Keratinocyte (primary cell): ENCODE measurements around the gene MGAT5B. TPM values are rescaled to one million over a fixed set of nuclear protein-coding genes. Genes with fewer than 3 reads are reported as not detected.

ENCODE experiments used
- DNase-seq: peaks from one replicate; pipeline ENCODE4 v3.0.0-alpha.2; 2011; ENCODE audit warnings: low read depth, missing footprints, low spot score
- FAIRE-seq: peaks from 2 replicates; lab custom pipeline; 2011; peaks lifted over from hg19 to GRCh38; lab: Jason Lieb, UNC
- H2AFZ ChIP-seq: 2 replicates; pipeline ENCODE4 v1.6.0; 2012; ENCODE audit warnings: low read length, control low read depth, inconsistent platforms; ENCODE audit not compliant: control insufficient read depth
- H3K27ac ChIP-seq: 2 replicates; pipeline ENCODE4 v1.5.1; 2011; ENCODE audit warnings: low read length; ENCODE audit not compliant: control insufficient read depth, insufficient read depth
- H3K27me3 ChIP-seq: 3 replicates; pipeline ENCODE4 v1.6.0; 2011; ENCODE audit warnings: low read length; ENCODE audit not compliant: control insufficient read depth, insufficient read depth; ENCODE audit errors: extremely low read depth
- H3K36me3 ChIP-seq, 2 experiments: 2 replicates in 1 of 2; 3 replicates in 1 of 2; pipeline ENCODE4 v1.5.1; 2011; ENCODE audit warnings: low read length in 2 of 2, mild to moderate bottlenecking in 1 of 2; ENCODE audit not compliant: control insufficient read depth in 2 of 2, insufficient read depth in 2 of 2; ENCODE audit errors: extremely low read depth in 1 of 2
- H3K4me1 ChIP-seq: 3 replicates; pipeline ENCODE4 v1.5.1; 2011; ENCODE audit warnings: low read length; ENCODE audit not compliant: control insufficient read depth, insufficient read depth; ENCODE audit errors: extremely low read depth
- H3K4me2 ChIP-seq: 3 replicates; pipeline ENCODE4 v1.6.0; 2011; ENCODE audit warnings: low read depth, low read length; ENCODE audit not compliant: control insufficient read depth, insufficient read depth; ENCODE audit errors: extremely low read depth
- H3K4me3 ChIP-seq, 3 experiments: fragments of 200-600 bp in 1 of 3; sonication (generic) in 1 of 3; 2 replicates in 2 of 3; 3 replicates in 1 of 3; pipeline ENCODE4 v1.5.1; 2011 to 2016; ENCODE audit warnings: low read length in 3 of 3, mild to moderate bottlenecking in 3 of 3, control low read depth in 2 of 3, inconsistent platforms in 1 of 3, low read depth in 1 of 3, mixed read lengths in 1 of 3, mixed run types in 1 of 3, moderate library complexity in 1 of 3; ENCODE audit not compliant: control insufficient read depth in 2 of 3, insufficient read depth in 2 of 3; ENCODE audit errors: extremely low read depth in 1 of 3
- H3K79me2 ChIP-seq: 2 replicates; pipeline ENCODE4 v1.6.0; 2012; ENCODE audit warnings: low read length; ENCODE audit not compliant: control insufficient read depth, insufficient read depth
- H3K9ac ChIP-seq: 3 replicates; pipeline ENCODE4 v1.6.0; 2011; ENCODE audit warnings: low read length; ENCODE audit not compliant: control insufficient read depth, insufficient read depth; ENCODE audit errors: extremely low read depth
- H3K9me1 ChIP-seq: 3 replicates; pipeline ENCODE4 v1.6.0; 2011; ENCODE audit warnings: low read length; ENCODE audit not compliant: control insufficient read depth, insufficient read depth; ENCODE audit errors: extremely low read depth
- H3K9me3 ChIP-seq: 2 replicates; pipeline ENCODE4 v1.5.1; 2012; ENCODE audit warnings: low read depth, low read length; ENCODE audit not compliant: control insufficient read depth
- H4K20me1 ChIP-seq: 3 replicates; pipeline ENCODE4 v1.6.0; 2011; ENCODE audit warnings: low read length; ENCODE audit not compliant: control insufficient read depth, insufficient read depth; ENCODE audit errors: extremely low read depth
- CTCF ChIP-seq, 3 experiments: IDR thresholded peaks in 1 of 3; conservative IDR thresholded peaks in 1 of 3; optimal IDR thresholded peaks in 1 of 3; 2 replicates in 2 of 3; 3 replicates in 1 of 3; pipeline versions ENCODE3 to v1.5.1; 2011; ENCODE audit warnings: low read length in 3 of 3, mild to moderate bottlenecking in 3 of 3, moderate library complexity in 2 of 3, control low read depth in 1 of 3, inconsistent platforms in 1 of 3; ENCODE audit not compliant: insufficient read depth in 2 of 3; ENCODE audit errors: extremely low read depth in 1 of 3
- EZH2 ChIP-seq: IDR thresholded peaks from one replicate; pipeline ENCODE4 v1.6.1; 2012; ENCODE audit warnings: inconsistent platforms, mild to moderate bottlenecking, low read length, moderate library complexity
- dilution Hi-C: fragments of 300-500 bp; cut with MboI; formaldehyde crosslinking; loops from one replicate; pipeline ENCODE4 v1.7.0; 2020; ENCODE audit warnings: low sequenced_read_pairs; ENCODE audit not compliant: extremely low pct_ligation_motif_present
- polyA plus RNA-seq, 5 experiments: library from polyadenylated mRNA; depleted of rRNA in 3 of 5; stranded (reverse) in 3 of 5; stranded (forward) in 1 of 5; unstranded in 1 of 5; fragments of >200 nt; gene quantifications; 1 replicate in 1 of 5; 2 replicates in 3 of 5; 3 replicates in 1 of 5; pipeline versions ENCODE4 v1.2.1 to v1.2.3, GENCODE V29; 2011 to 2012; ENCODE audit warnings: missing spikeins in 2 of 5, low read depth in 1 of 5, low replicate concordance in 1 of 5

The MGAT5B gene
- polyA plus RNA-seq, 1 donor (not counting 4 experiments of a cell fraction or from before 2014, with no cell fraction given): 0.29 TPM

GRCh38 chr17:76833034-76833644 is 35.1 kb upstream of the MGAT5B start:
- no peak overlapping the region for H3K27ac ChIP-seq
- no peaks in the 10 kb centered on the region for H3K9me1 ChIP-seq
- no peaks in the 10 kb centered on the region for H3K4me1 ChIP-seq
- no peaks in the 10 kb centered on the region for H3K9me3 ChIP-seq
- DNase-seq: no peak
- TF ChIP-seq EZH2 (no peak), CTCF (optimal IDR thresholded peaks at IDR 0.05 in 1 of 3, IDR thresholded peaks at IDR 0.05 in 1 of 3, conservative IDR thresholded peaks at IDR 0.05 in 1 of 3; ENCODE audit: extremely low read depth in 1 of 3, insufficient read depth in 2 of 3, low read length in 3 of 3) (no peak)
- no peak overlapping the region for H3K9ac ChIP-seq
- H3K36me3 ChIP-seq: no peaks in the 10 kb centered on the region
- no peaks in the 10 kb centered on the region for H3K79me2 ChIP-seq
- dilution Hi-C loops: no loop called here
- H3K27me3 ChIP-seq: no peaks in the 10 kb centered on the region
- FAIRE-seq: no peak
- no peaks in the 10 kb centered on the region for H4K20me1 ChIP-seq
- no peak overlapping the region for H3K4me2 ChIP-seq
- H2AFZ ChIP-seq: no peak overlapping the region
- H3K4me3 ChIP-seq: no peak overlapping the region

GRCh38 chr17:76833747-76834146 is 34.5 kb upstream of the MGAT5B start:
- no peak for TF ChIP-seq EZH2
- TF ChIP-seq CTCF (optimal IDR thresholded peaks at IDR 0.05 in 1 of 3, IDR thresholded peaks at IDR 0.05 in 1 of 3, conservative IDR thresholded peaks at IDR 0.05 in 1 of 3; ENCODE audit: extremely low read depth in 1 of 3, insufficient read depth in 2 of 3, low read length in 3 of 3): no peak
- dilution Hi-C loops: no loop called here
- Histone ChIP-seq H3K9ac (no peak overlapping the region), H3K27me3 (no peaks in the 10 kb centered on the region), H3K4me3 (no peak overlapping the region), H4K20me1 (no peaks in the 10 kb centered on the region), H3K9me1 (no peaks in the 10 kb centered on the region), H3K4me2 (no peak overlapping the region), H3K4me1 (no peaks in the 10 kb centered on the region), H3K36me3 (no peaks in the 10 kb centered on the region), H2AFZ (no peak overlapping the region), H3K79me2 (no peaks in the 10 kb centered on the region), H3K27ac (no peak overlapping the region), H3K9me3 (no peaks in the 10 kb centered on the region)
- no peak for FAIRE-seq
- no peak for DNase-seq
